Neuronal stem cell (in vitro differentiated cells): ENCODE results near the gene EIF3M. TPM values are rescaled to one million over a fixed set of nuclear protein-coding genes. Genes with fewer than 3 reads are reported as not detected.

ENCODE experiments used
- DNase-seq: peaks from one replicate; pipeline ENCODE4 v3.0.0-alpha.2; 2013; ENCODE audit warnings: low spot score
- H2AFZ ChIP-seq: one replicate; pipeline ENCODE4 v1.6.1; 2013; ENCODE audit warnings: mild to moderate bottlenecking, low read length, inconsistent platforms
- H2AK5ac ChIP-seq: 2 replicates; pipeline ENCODE4 v1.6.1; 2013; ENCODE audit warnings: low read depth, mild to moderate bottlenecking, inconsistent platforms, low read length, moderate library complexity, mixed read lengths
- H2BK120ac ChIP-seq: 2 replicates; pipeline ENCODE4 v1.6.1; 2013; ENCODE audit warnings: low read depth, mild to moderate bottlenecking, inconsistent platforms, low read length, moderate library complexity, mixed read lengths
- H2BK12ac ChIP-seq: one replicate; pipeline ENCODE4 v1.6.1; 2013; ENCODE audit warnings: low read length, inconsistent platforms
- H2BK15ac ChIP-seq: 2 replicates; pipeline ENCODE4 v1.6.1; 2013; ENCODE audit warnings: mild to moderate bottlenecking, low read length, inconsistent platforms, mixed read lengths
- H2BK5ac ChIP-seq: one replicate; pipeline ENCODE4 v1.6.1; 2013; ENCODE audit warnings: inconsistent platforms, mild to moderate bottlenecking, low read length, moderate library complexity
- H3K14ac ChIP-seq: one replicate; pipeline ENCODE4 v1.6.1; 2013; ENCODE audit warnings: low read length, inconsistent platforms
- H3K18ac ChIP-seq: 2 replicates; pipeline ENCODE4 v1.6.1; 2013; ENCODE audit warnings: low read length, inconsistent platforms
- H3K23ac ChIP-seq: 2 replicates; pipeline ENCODE4 v1.6.1; 2013; ENCODE audit warnings: low read depth, mild to moderate bottlenecking, mixed read lengths, low read length, inconsistent platforms; ENCODE audit not compliant: poor library complexity
- H3K27ac ChIP-seq: replicated peaks from 3 replicates; pipeline ENCODE4 v1.5.1; 2013; ENCODE audit warnings: low read length, inconsistent platforms
- H3K27me3 ChIP-seq, 3 experiments: 2 replicates each; pipeline ENCODE4 v1.6.1; 2013; ENCODE audit warnings: low read length in 3 of 3, mild to moderate bottlenecking in 2 of 3, inconsistent platforms in 1 of 3, low read depth in 1 of 3, mixed read lengths in 1 of 3, moderate library complexity in 1 of 3; ENCODE audit not compliant: control insufficient read depth in 3 of 3, insufficient read depth in 3 of 3
- H3K36me3 ChIP-seq, 2 donors: replicated peaks in 1 of 2; 2 replicates each; pipeline ENCODE4 v1.6.1; 2013; ENCODE audit warnings: low read length in 2 of 2; ENCODE audit not compliant: control insufficient read depth in 2 of 2, insufficient read depth in 2 of 2
- H3K4ac ChIP-seq: 2 replicates; pipeline ENCODE4 v1.6.1; 2013; ENCODE audit warnings: inconsistent platforms, mild to moderate bottlenecking, low read length, moderate library complexity
- H3K4me1 ChIP-seq, 2 donors: 1 replicate in 1 of 2; 2 replicates in 1 of 2; pipeline ENCODE4 v1.6.1; 2013; ENCODE audit warnings: low read length in 2 of 2, low read depth in 1 of 2; ENCODE audit not compliant: control insufficient read depth in 2 of 2, insufficient read depth in 1 of 2
- H3K4me2 ChIP-seq: one replicate; pipeline ENCODE4 v1.6.1; 2013; ENCODE audit warnings: mild to moderate bottlenecking, low read length, inconsistent platforms; ENCODE audit not compliant: insufficient read depth, poor library complexity, severe bottlenecking
- H3K4me3 ChIP-seq, 2 donors: 2 replicates each; pipeline ENCODE4 v1.5.1; 2013; ENCODE audit warnings: low read length in 2 of 2, mild to moderate bottlenecking in 2 of 2, inconsistent platforms in 1 of 2, moderate library complexity in 1 of 2
- H3K79me1 ChIP-seq: one replicate; pipeline ENCODE4 v1.6.1; 2013; ENCODE audit warnings: low read depth, mild to moderate bottlenecking, inconsistent platforms, low read length, moderate library complexity
- H3K9ac ChIP-seq: one replicate; pipeline ENCODE4 v1.6.1; 2013; ENCODE audit warnings: mild to moderate bottlenecking, low read depth, low read length, inconsistent platforms; ENCODE audit not compliant: poor library complexity
- H3K9me3 ChIP-seq, 2 donors: replicated peaks in 1 of 2; 2 replicates each; pipeline versions ENCODE3 to v1.6.1; 2013; ENCODE audit warnings: low read length in 2 of 2, mild to moderate bottlenecking in 2 of 2, inconsistent platforms in 1 of 2, low read depth in 1 of 2, mixed read lengths in 1 of 2, moderate library complexity in 1 of 2; ENCODE audit not compliant: control insufficient read depth in 2 of 2, insufficient read depth in 1 of 2
- H4K8ac ChIP-seq: one replicate; pipeline ENCODE4 v1.6.1; 2013; ENCODE audit warnings: low read depth, mild to moderate bottlenecking, inconsistent platforms, low read length, moderate library complexity
- H4K91ac ChIP-seq: one replicate; pipeline ENCODE4 v1.6.1; 2013; ENCODE audit warnings: low read length, low read depth, mild to moderate bottlenecking, inconsistent platforms; ENCODE audit not compliant: poor library complexity
- WGBS, 2 donors: extraction: QIAGEN DNeasy Blood & Tissue Kit; methylation state at CpG; one replicate each; pipeline ENCODE4 v1.1.7; 2013; ENCODE audit warnings: missing lambda C conversion rate in 2 of 2, mixed read lengths in 1 of 2; ENCODE audit not compliant: insufficient read length in 2 of 2, insufficient replicate concordance in 1 of 2; ENCODE audit errors: extremely low coverage in 2 of 2; 5-methylcytosine and 5-hydroxymethylcytosine counted together
- polyA plus RNA-seq, 2 experiments: library from polyadenylated mRNA; stranded (reverse); fragments of 200-250 nt; gene quantifications; one replicate each; pipeline ENCODE4 v1.2.3, GENCODE V29; 2013

The EIF3M gene
- 368 TPM for polyA plus RNA-seq (2013, experiment 1 of 2)
- polyA plus RNA-seq (2013, experiment 2 of 2): 373 TPM

- Histone ChIP-seq H3K4me3 (peak within 1 kb of the TSS; percentile 97 to 98), H3K27me3 (peaks cover 0 to 3% (median 0%) of the 10 kb centered on the region in 3 experiments), H3K4me2 (peak within 1 kb of the TSS; percentile 68), H2AFZ (peak within 1 kb of the TSS; percentile 95), H2BK120ac (peak within 1 kb of the TSS; percentile 39), H2BK15ac (no peak within 1 kb of the TSS), H3K9me3 (no peaks in the 10 kb centered on the region), H3K36me3 (peaks cover under 1 to 28% of the 10 kb centered on the region in 2 donors), H3K4ac (peak within 1 kb of the TSS; percentile 85), H2AK5ac (peak within 1 kb of the TSS; percentile 71), H3K4me1 (peaks cover 3% of the 10 kb centered on the region in 2 donors), H3K9ac (peak within 1 kb of the TSS; percentile 96), H4K91ac (peak within 1 kb of the TSS; percentile 93), H3K14ac (no peak within 1 kb of the TSS), H3K23ac (peak within 1 kb of the TSS; percentile 95), H3K79me1 (peaks cover 3% of the 10 kb centered on the region), H3K27ac (peak within 1 kb of the TSS; percentile 52), H4K8ac (no peak within 1 kb of the TSS), H3K18ac (peak within 1 kb of the TSS; percentile 79), H2BK5ac (peak within 1 kb of the TSS; percentile 88), H2BK12ac (no peak within 1 kb of the TSS)
- no CpG with 5 or more reads among the region's 70 CpGs for WGBS, 2 donors
- DNase-seq: peak; percentile 88
These were observed at the start of gene EIF3M for GRCh38 chr11:32583459-32584271. TSS of gene EIF3M (plus strand) at chr11:32583831. CDS start at chr11:32583888, 57 bp downstream.

DNA sequence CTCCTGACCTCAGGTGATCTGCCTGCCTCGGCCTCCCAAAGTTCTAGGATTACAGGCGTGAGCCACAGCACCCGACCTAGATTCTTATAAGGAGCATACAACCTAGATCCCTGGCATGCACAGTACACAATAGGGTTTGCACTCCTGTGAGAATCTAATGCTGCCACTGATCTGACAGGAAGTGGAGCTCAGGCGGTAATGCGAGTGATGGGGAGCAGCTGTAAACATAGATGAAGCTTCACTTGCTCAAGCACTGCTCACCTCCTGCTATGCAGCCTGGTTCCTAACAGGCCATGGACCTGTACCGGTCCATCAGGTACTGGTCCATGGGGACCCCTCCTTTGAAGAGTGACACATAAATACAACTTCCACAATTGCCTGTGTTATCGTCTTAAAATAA, 44.8 kb upstream of the EIF3M start:
- Histone ChIP-seq H2BK12ac (no peak overlapping the region), H2AK5ac (no peak overlapping the region), H3K4me1 (no peaks in the 10 kb centered on the region), H3K4ac (no peak overlapping the region), H2BK5ac (no peak overlapping the region), H3K36me3 (no peaks in the 10 kb centered on the region), H2BK120ac (no peak overlapping the region), H3K27ac (no peak overlapping the region), H3K23ac (no peak overlapping the region), H3K18ac (no peak overlapping the region), H3K27me3 (no peaks in the 10 kb centered on the region), H4K8ac (no peak overlapping the region), H3K9me3 (no peaks in the 10 kb centered on the region), H3K4me2 (no peak overlapping the region), H3K79me1 (no peaks in the 10 kb centered on the region), H3K14ac (no peak overlapping the region), H2AFZ (no peak overlapping the region), H2BK15ac (no peak overlapping the region), H3K4me3 (no peak overlapping the region), H4K91ac (no peak overlapping the region), H3K9ac (no peak overlapping the region)
- WGBS, 2 donors: no CpG with 5 or more reads among the region's 7 CpGs
- DNase-seq: no peak

- H3K9me3 ChIP-seq: no peaks in the 10 kb centered on the region
- peaks cover 0 to 3% (median 0%) of the 10 kb centered on the region in 3 experiments for H3K27me3 ChIP-seq
- no peak overlapping the region for H3K27ac ChIP-seq
- no peaks in the 10 kb centered on the region for H3K4me1 ChIP-seq
- H2AK5ac ChIP-seq: no peak overlapping the region
- no peak overlapping the region for H2BK15ac ChIP-seq
- no peak overlapping the region for H2BK5ac ChIP-seq
- H4K8ac ChIP-seq: no peak overlapping the region
- H3K36me3 ChIP-seq: no peaks in the 10 kb centered on the region
- H3K79me1 ChIP-seq: no peaks in the 10 kb centered on the region
- no peak overlapping the region for H4K91ac ChIP-seq
- H3K4me3 ChIP-seq: no peak overlapping the region
- H3K4ac ChIP-seq: no peak overlapping the region
- H2AFZ ChIP-seq: no peak overlapping the region
- H3K23ac ChIP-seq: no peak overlapping the region
- no peak overlapping the region for H2BK12ac ChIP-seq
- H3K4me2 ChIP-seq: no peak overlapping the region
- H3K14ac ChIP-seq: no peak overlapping the region
- WGBS, 2 donors: no CpG with 5 or more reads among the region's 1 CpG
- no peak overlapping the region for H2BK120ac ChIP-seq
- H3K9ac ChIP-seq: no peak overlapping the region
- DNase-seq: no peak
- H3K18ac ChIP-seq: no peak overlapping the region
These were observed 33.9 kb upstream of the EIF3M start for GRCh38 chr11:32549611-32550187.

DNA sequence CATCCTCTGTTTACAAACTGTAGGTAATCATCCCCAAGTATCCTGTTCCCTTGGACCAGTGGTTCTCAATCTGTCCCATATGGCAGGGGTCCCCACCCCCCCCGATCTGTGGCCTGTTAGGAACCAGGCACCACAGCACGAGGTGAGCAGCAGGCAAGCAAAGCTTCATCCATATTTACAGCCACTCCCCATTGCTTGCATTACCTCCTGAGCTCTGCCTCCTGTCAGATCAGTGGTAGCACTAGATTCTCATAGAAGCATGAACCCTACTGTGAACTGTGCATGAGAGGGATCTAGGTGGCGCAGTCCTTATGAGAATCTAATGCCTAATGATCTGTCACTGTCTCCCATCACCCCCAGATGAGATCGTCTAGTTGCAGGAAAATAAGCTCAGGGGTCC, 33.4 kb upstream of the EIF3M start:
- Histone ChIP-seq H3K36me3 (no peaks in the 10 kb centered on the region), H2AK5ac (no peak overlapping the region), H4K91ac (no peak overlapping the region), H3K9ac (no peak overlapping the region), H3K18ac (no peak overlapping the region), H4K8ac (no peak overlapping the region), H3K4me3 (peak overlapping the region in 1 of 2 donors; percentile 50), H2BK12ac (no peak overlapping the region), H3K23ac (no peak overlapping the region), H2AFZ (no peak overlapping the region), H3K14ac (no peak overlapping the region), H3K4ac (no peak overlapping the region), H2BK15ac (no peak overlapping the region), H3K79me1 (no peaks in the 10 kb centered on the region), H3K27me3 (peaks cover 0 to 3% (median 0%) of the 10 kb centered on the region in 3 experiments), H3K9me3 (no peaks in the 10 kb centered on the region), H2BK120ac (no peak overlapping the region), H3K27ac (no peak overlapping the region), H2BK5ac (no peak overlapping the region), H3K4me1 (no peaks in the 10 kb centered on the region), H3K4me2 (no peak overlapping the region)
- no CpG with 5 or more reads among the region's 4 CpGs for WGBS, 2 donors
- DNase-seq: no peak
